Stromal cell of bone marrow (primary cell): ENCODE results near the gene ALDH1L1.

Experiments used
- DNase-seq: peaks from one replicate; pipeline ENCODE4 v3.0.0-alpha.2; 2012; ENCODE audit warnings: low read depth

The ALDH1L1 gene

DNA sequence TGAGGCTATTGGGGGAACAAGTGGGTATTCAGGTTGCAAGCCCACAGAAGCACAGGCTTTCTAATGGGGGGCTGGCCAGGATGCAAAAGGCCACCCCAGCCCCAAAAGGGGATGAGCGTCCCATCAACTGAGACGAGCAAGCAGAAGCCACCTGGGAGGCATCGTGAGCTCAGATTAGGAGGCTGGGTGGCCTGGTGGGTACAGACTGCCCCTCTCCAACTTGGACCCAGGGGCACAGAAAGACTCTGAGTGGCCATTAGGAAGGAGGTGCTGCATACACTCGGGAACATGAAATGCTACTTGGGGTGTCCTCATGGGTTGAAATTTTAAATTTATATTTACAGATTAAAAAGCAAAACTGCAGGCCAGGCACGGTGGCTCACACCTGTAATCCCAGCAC, 125.5 kb downstream of the ALDH1L1 start:
- no peak for DNase-seq

GRCh38 chr3:126053949-126054569, 126.3 kb downstream of the ALDH1L1 start:
- no peak for DNase-seq
